Lower leg skin (tissue), 3 donors: ENCODE measurements around the gene CREB3L4.

Experiments
- CTCF ChIP-seq, 3 donors: fragments of 450-650 bp; IDR thresholded peaks; one replicate each; pipeline ENCODE4 v1.5.1; 2016; ENCODE audit warnings: antibody characterized with exemption in 3 of 3, mild to moderate bottlenecking in 3 of 3, moderate library complexity in 2 of 3
- POLR2A ChIP-seq, 2 donors: fragments of 450-650 bp; IDR thresholded peaks; one replicate each; pipeline ENCODE4 v1.6.1; 2016 to 2017; ENCODE audit warnings: antibody characterized with exemption in 2 of 2, mild to moderate bottlenecking in 1 of 2, moderate library complexity in 1 of 2

GRCh38 chr1:153976819-153977249, 9.1 kb downstream of the CREB3L4 start:
- TF ChIP-seq CTCF (IDR thresholded peaks at IDR 0.05) (no peak), POLR2A (IDR thresholded peaks at IDR 0.05) (no peak)
